Fibroblast of peridontal ligament (primary cell): ENCODE results near the gene DCHS2.

ENCODE experiments used
- DNase-seq: peaks from one replicate; pipeline ENCODE4 v3.0.0-alpha.2; 2010; ENCODE audit errors: extremely low read depth

The DCHS2 gene

DNA sequence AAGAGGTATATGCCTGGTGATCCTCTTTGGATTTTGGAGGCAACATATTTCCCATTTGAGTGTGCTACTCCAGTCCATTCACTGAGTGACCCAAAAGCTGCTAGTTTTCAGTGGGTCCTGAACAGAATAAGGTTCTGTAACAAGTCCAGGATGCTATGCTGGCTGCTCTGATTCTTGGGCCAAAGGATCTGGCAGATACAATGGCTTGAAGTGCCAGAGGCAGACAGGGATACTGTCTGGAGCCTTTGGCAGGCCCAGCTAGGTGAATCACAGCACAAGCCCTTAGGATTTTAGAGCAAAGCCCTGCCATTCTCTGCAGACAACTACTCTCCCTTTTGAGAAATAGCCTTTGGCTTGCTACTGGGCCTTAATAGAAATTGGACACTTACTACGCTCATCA, 40.6 kb downstream of the DCHS2 start:
- no peak for DNase-seq

DNA sequence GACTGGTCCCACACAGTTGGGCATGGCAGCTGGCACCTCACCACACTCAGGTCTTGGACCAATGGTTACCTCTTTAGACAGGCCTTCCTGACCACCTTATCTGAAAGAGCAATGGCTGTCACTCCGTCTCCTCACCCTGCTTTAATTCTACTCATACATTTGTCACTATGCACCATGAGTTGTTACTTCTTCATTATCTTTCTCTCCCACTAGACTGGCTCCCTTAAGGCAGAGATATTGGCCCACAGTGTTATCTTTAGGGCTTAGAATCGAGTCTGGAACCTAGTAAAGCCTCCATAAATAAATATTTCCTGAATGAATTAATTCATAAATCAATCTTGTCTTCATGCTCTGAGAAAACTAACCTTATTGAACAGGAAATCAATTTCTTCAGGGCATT, 46.6 kb downstream of the DCHS2 start:
- DNase-seq = no peak

DNA sequence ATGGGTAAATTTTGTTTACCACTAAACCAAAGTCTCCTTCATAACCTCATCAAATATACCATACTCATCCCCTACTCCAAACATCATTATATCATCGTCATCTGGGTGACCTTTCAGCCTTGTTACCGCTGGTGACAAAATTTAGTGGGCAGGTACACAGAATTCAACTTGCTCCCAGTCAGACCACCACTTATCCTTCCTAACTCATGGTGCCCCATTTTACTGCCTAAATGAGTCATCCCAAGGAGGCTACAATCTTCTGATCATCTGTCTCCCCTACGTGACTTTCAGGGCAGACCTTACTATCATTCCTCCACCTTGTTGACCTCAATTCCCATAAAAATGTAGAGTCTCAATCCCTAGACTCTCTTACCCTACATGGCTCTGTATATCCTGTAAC, 49.6 kb downstream of the DCHS2 start:
- DNase-seq = no peak

DNA sequence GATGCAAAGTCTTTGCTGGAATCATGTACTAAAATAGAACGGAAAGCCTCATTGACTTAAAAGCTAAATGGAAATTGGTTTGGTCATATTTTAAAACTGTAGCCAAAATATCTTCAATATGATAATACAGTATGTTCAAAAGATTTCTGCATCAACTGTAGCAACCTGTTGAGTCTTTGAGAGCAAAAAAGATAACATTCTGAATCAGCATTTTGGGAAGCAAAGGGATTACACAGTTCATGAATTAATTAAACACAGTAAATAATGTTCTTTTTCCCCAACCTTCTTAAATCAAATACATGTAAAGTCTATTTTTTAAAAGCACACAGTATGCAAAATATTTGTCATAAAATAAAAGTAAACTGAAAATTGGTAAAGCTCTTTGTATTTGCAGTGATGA, 50.5 kb downstream of the DCHS2 start:
- DNase-seq = no peak

DNA sequence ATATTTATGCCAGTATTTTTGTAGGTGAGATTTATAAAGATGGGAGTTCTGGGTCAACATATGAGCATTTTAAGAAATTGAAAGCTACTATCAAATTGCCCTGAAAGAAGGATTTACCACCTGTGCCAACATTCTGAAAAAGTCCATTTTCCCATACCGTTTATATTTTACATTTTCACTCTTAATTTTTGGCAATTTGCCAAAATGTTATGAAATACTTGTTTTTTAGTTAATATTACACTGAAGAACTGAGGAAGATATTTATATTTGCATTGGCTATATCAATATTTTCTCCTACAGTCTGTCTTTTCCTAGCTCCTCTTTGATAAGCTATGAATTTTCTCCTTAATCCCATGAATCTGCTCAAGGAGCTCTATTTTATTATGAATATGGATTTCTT, 52.4 kb downstream of the DCHS2 start:
- no peak for DNase-seq

DNA sequence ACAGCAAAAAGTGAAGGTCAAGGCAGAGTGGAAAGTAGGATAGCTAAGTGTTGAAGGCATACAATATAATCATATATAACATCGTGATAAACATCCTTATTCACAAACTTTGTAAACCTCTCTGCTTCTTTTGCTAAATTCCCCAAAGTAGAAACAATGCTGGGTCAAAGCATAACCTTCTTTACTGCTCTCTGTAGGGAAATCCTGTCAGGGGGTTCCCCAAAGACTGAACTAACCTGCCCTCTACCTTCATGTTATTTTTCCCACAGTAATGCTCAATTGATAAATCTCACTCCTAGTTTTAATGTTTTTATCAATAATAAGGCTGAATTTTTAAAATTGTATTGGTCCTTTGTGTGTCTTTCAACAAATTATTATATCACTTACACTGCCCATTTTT, 55.7 kb downstream of the DCHS2 start:
- no peak for DNase-seq

DNA sequence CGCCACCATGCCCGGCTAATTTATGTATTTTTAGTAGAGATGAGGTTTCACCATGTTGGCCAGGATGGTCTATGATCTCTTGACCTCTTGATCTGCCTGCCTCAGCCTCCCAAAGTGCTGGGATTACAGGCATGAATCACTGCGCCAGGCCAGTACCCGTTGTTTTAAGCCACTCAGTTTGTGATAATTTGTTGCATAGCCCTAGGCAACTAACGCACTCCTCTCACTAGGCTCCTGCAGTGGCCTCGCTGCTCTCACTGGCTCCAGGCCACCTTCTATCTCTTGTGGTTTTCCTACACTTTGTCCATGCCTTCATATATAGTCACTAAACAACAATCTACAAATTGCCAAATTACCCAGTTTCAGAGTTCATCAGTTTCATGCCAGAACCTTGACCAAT, 58.1 kb downstream of the DCHS2 start:
- DNase-seq = no peak

DNA sequence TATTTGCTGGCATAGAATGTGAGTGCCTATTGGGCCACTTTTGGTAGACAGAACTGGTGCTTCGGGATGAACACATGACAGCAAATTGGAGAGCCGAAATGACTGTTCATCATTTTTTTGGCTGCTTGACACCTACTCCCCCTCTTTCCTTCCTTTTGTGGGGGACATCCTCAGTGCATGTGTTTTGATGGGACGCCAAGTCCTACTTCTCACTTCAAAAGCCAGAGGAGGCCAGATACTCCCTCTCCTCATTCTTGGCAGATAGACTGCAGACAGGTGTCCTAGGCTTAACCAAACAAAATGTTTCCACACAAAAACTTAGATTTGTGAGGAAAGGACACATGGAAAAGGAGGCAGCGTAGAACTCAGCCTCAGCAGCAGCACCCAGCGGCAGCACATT, 62.4 kb downstream of the DCHS2 start:
- DNase-seq = no peak

DNA sequence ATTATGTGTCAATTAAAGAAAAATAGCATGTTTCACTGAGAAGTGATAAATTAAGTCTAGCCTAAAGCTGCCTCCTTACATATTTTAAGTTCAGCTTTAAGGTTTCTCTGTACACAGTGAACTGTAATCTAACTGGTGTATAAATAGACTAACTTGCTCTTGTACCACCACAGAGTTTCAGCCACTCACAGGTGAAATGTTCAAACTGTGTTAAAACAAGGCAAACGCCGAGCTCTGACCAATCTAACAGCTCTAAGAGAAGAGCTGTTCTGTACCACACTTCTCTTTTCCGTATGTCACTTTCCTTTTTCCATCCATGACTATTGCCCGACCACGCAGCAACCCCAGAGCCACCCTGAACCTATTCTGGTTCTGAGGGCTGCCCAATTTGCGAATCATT, 64.5 kb downstream of the DCHS2 start:
- DNase-seq = no peak

DNA sequence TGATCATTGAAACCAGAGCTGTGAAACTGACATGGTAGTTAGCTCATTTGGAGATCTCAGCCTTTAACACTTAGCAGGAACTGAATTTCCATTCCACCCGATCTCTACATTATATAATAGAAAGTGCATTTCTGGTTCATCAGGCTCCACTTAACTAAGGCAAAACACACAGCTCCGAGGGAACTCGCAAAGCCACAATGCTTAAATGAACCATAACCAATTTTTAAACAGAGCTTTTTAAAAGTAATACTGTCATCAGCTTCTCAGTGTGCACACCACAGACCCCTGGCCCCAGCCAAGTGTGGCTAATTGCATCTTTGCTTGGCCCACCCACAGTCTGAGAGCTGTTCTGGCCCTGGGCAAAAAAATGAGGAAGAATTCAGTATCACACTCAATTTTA, 66.1 kb downstream of the DCHS2 start:
- DNase-seq = no peak

DNA sequence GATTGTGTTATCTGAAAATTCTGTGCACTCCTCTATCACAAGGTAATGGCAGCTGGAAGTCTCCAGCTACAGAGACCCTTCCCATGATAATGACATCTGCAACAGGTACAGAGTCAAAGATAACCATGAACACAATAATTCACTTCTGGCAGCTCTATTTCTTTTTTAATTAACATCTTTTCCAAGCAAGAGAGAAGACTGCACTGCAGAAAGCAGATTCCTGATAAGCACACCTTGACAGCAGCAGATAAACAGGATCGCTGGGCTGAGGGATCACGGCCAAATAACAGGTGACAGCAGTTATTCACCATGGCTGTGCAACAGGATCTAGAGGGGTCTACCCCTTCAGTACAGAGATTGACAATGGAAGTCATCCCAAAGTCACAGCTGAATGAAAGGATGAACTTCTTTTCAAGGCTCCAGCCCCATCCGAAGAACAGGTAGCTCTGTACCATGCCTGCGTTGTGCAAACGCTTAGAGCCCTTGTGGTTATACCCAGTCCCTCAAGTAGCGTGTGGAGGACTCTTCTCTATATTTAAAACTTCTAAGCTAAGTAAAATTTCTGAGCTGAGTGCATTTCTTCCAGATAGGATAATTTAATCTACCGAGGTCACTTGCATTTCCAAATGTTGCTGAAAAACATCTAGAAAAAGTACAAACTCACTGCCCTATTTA, 66.7 kb downstream of the DCHS2 start:
- no peak for DNase-seq

DNA sequence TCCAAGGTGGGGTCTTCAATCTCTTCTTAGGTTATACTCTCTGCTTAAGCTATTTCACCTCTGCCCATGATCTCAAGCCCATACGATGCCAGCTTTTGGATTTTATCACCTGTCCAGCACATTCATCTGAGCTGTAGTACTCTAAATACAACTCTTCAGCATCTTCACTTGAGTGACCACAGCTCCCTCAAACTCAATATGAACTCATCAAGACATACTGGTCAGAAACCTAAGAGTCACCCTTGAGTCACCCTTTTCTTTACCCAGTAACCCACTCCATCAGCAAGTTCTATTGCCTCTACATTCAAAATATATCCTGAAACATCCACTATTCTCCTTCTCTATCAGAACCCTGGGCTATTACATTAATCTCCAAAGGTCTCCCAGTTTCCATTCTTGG, 69.4 kb downstream of the DCHS2 start:
- no peak for DNase-seq

DNA sequence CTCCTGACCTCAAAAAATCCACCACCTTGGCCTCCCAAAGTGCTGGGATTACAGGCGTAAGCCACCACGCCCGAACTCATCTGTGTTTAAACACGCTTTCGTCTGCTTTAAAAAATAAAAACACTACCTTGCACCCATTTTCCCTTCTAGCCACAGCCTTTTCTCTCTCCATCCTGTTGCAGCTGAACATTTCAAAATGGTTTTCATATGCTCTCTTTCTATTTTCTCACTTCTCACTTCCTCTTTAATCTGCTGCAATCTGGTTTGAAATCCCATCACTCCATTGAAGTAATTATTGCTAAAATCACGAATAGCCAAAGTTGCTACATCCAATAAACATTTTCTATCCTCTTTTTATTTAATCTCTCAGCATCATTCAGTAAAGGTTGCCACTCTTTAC, 70.0 kb downstream of the DCHS2 start:
- no peak for DNase-seq

DNA sequence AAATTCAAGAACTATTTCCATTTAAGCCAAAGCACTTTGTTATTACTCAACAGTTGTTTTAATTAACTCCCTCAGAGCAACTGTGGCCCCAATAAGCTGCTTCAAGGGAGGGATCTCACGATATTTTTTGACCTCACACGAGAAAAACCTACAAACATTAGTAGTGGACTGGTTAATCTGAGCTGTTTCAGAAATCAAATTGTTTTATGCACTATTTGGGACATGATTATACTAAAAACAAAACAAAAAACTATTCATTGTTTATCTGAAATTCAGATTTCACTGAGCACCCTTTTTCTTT, 74.3 kb downstream of the DCHS2 start:
- no peak for DNase-seq

DNA sequence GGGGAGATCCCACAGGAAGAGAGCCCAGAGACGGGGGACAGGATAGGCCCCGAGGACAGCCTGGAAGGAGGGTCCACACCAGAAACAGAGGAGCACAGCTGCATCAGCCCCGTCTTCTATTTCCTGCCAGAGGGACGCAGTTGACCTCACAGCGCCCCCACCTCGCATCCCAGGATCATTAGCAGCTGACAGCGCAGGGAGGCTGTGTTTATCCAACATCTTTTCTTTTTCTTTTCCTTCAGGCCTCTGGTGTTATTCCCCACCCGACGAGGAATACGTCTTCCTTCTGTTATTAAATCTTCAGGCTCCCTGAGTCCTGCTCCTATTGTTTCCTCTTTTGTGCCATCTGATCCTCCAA, 75.4 kb downstream of the DCHS2 start:
- DNase-seq = no peak

DNA sequence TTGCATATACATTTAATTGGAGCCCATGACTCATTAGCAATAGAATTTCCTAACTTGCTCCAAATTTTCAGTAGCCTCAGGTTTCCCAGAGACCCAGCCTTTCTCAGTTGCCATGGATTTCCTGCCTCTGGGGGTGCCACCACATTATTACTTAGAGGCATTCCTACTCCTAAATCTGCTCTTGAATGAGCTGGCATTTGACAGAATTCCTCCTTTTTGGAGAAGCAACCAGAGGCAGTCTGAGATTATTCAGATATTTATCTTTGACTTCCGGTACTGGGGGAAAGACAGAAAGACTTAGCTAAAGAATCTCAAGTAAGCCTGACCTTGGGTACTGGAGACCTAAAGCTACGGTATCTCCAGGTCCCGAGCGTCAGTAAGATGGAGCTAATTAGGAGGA, 76.3 kb downstream of the DCHS2 start:
- DNase-seq = no peak

DNA sequence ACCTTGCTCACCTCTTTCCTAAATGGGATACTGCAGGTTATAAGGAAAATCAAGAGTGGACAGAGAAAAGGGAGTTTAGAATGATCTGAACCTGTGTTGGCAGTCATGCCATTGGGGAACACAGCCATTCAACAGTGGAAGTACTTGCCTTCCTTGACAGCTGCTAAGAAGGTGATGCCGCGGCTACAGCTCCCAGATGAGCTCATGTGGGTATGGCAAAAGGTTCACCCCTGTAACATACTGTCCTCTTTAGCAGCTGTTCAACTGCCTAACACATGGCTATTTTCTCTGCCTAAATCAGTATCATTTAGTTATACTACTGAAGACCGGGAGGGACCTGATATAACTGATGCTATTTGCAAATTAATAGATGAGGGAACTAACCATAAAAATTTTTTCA, 76.8 kb downstream of the DCHS2 start:
- DNase-seq = no peak

DNA sequence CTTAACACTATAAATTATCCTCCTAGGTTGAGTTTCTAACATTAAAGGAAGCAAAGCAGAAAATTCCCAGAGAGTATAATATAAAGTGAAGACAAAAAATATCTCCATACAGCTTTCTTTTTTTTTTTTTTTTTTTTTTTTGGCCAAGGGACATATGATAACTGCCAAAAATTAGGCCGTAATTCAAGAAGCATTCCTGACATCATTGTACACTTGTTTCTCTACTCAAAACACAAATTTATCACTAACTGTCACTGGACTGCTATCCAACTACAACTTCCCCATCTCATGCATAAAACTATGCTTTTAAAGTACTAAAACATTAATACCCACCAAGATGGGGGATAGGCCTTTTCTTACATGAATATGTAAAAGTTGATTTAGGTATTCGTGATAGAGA, 77.2 kb downstream of the DCHS2 start:
- no peak for DNase-seq

DNA sequence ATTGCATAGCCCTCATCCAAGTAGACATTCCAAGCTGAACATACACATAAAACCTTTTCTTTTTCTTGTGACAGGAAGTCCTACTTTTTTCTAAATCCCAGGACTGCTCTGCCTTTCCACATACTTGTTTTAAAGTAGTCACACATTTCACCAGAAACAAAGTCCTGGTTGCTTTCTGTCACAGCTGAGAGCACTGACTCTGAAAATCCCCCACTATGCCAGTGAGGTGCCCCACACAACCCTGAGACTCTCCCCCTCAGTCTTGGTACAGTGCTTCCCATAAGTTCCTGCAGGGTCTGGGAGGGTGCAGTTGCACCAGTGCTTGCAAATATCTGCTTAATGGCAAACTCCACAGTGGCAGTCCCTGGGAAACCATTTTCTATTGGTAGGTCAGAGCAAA, 84.2 kb downstream of the DCHS2 start:
- no peak for DNase-seq

DNA sequence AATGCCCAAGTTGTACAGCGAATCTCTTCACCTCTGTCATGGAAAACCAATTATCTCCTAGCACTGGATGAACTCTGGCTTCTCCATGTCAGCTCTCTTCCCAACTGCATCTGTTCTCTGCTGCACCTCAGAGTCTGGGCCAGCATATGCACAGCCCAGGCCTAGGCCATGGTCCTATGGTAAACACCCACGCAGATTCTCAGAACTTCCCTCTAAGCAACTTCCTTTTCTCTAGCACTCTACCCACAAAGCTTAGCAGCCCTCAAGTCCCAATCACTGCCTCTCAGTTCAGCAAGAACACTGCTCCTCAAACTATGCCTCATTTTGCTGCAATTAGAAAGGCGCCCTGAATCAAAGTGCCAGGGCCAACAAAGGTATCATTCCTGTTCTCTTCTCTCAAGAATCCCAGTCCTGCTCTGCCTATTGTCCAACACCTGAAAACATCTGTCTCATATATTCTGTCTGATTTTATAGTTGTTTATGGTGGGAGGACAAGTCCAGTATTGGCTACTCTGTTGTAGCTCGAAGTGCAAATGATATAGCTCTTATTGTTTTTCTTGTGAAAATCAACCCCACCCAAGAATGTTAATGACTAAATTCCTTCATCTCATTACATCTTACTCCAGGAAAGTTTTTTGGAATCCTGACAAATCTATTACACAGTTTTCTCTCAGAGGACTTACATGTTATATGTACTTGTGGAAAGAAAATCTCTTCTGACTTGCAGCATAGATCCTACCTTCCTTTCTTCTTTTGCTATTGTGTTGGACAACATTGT, 85.4 kb downstream of the DCHS2 start:
- DNase-seq = no peak

DNA sequence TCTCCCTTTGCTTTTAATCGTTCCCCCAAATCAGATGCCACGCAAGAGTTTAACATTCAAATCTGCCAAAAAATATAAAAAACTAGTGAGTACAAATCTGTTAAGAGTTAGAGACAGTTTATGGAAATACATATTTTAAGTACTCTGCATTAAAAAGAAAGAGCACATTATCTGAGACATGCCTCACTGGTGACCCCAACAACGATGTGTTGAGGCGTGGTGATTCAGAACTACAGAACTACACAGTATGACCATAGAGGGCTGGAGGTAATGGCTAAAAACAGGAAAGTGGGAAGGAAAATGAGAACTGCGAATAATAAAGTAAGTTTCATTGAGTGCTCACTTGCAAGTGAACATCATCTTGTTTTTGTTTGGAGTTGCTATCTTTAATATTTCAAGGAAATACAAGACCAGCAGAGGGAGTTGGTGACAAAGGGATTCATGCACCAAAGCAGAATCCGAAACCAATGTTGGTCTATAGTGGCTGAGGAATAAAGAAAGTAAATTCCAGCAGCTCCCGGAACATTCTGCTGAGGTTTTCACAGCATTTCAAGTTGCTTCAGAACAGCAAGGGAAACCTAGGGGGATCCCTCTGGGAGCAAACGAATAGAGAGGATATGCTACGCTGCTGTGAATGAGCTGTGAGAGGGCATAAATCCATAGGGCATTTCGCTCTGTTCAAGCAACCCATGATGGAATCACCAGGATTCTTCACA, 92.2 kb downstream of the DCHS2 start:
- DNase-seq = peak; percentile 18

DNA sequence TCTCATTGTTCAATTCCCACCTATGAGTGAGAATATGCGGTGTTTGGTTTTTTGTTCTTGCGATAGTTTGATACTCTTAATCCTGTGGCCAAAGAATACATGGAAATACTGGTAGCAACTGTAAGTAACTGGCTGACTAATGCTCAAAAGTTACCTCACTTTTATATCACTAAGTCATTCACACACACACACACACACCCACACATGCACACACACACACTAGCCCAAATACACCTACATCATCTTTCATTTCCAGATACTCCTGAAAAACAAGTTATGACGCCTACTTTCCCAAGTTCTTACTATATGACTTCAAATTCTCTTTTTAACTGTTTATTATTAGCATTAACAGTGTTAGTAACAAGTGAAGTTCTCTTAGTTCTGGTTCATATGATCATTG, 101.3 kb downstream of the DCHS2 start:
- no peak for DNase-seq

DNA sequence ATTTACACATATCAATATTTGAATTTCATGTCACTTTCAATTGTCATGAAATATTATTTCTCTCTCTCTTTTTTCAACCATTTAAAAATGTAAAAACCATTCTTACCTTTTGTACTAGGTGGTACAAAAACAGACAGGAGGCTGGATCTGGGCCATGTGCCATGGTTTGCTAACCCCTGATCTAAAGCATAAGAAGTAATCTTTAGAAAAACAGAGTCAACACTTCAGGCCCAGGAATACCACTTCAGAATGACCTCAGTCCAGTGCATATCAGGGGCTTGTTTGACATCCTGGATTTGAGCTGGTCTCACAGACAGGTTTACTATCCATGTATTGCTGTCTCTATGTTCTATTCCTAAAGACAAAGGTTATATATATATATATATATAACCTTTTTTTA, 102.5 kb downstream of the DCHS2 start:
- no peak for DNase-seq
